ENCODE measurements around the gene TMEM141.

TMEM141 gene

DNA sequence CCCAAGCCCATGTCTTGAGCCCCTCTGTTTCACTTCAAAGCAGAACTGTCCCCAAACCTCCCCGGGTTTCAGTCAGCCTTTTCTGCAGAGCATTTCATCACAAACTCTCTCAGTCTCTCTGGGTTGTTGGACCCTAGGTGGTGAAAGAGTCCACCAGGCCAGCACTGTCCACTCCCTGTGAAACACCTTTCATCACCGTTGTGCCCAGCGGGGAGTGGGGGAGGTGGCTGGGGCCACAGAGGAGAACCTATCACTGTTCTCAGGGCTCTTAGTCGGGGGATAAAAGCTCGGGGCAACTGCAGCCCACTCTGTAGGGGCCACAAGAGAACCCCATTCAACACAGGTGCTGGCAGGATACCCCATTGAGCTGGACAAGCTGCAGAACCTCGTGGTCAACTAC is 11.2 kb downstream of the TMEM141 start:
- TF ChIP-seq, protein P1, sequence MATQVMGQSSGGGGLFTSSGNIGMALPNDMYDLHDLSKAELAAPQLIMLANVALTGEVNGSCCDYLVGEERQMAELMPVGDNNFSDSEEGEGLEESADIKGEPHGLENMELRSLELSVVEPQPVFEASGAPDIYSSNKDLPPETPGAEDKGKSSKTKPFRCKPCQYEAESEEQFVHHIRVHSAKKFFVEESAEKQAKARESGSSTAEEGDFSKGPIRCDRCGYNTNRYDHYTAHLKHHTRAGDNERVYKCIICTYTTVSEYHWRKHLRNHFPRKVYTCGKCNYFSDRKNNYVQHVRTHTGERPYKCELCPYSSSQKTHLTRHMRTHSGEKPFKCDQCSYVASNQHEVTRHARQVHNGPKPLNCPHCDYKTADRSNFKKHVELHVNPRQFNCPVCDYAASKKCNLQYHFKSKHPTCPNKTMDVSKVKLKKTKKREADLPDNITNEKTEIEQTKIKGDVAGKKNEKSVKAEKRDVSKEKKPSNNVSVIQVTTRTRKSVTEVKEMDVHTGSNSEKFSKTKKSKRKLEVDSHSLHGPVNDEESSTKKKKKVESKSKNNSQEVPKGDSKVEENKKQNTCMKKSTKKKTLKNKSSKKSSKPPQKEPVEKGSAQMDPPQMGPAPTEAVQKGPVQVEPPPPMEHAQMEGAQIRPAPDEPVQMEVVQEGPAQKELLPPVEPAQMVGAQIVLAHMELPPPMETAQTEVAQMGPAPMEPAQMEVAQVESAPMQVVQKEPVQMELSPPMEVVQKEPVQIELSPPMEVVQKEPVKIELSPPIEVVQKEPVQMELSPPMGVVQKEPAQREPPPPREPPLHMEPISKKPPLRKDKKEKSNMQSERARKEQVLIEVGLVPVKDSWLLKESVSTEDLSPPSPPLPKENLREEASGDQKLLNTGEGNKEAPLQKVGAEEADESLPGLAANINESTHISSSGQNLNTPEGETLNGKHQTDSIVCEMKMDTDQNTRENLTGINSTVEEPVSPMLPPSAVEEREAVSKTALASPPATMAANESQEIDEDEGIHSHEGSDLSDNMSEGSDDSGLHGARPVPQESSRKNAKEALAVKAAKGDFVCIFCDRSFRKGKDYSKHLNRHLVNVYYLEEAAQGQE (IDR thresholded peaks at IDR 0.05; ENCODE audit: insufficient read depth in 1 of 2, low read depth in 2 of 2, low read length in 2 of 2) = no peak
- TF ChIP-seq TAF1 (IDR thresholded peaks at IDR 0.05; ENCODE audit: borderline replicate concordance, insufficient read depth, low read length) (no peak), SIN3A (IDR thresholded peaks at IDR 0.05; ENCODE audit: borderline replicate concordance, insufficient read depth, low read length) (no peak), POLR2AphosphoS5 (IDR thresholded peaks at IDR 0.05; ENCODE audit: low read depth, low read length) (no peak), FOXP2 (optimal IDR thresholded peaks at IDR 0.05; ENCODE audit: borderline replicate concordance, extremely low read depth, extremely low read length, insufficient read depth) (no peak)

DNA sequence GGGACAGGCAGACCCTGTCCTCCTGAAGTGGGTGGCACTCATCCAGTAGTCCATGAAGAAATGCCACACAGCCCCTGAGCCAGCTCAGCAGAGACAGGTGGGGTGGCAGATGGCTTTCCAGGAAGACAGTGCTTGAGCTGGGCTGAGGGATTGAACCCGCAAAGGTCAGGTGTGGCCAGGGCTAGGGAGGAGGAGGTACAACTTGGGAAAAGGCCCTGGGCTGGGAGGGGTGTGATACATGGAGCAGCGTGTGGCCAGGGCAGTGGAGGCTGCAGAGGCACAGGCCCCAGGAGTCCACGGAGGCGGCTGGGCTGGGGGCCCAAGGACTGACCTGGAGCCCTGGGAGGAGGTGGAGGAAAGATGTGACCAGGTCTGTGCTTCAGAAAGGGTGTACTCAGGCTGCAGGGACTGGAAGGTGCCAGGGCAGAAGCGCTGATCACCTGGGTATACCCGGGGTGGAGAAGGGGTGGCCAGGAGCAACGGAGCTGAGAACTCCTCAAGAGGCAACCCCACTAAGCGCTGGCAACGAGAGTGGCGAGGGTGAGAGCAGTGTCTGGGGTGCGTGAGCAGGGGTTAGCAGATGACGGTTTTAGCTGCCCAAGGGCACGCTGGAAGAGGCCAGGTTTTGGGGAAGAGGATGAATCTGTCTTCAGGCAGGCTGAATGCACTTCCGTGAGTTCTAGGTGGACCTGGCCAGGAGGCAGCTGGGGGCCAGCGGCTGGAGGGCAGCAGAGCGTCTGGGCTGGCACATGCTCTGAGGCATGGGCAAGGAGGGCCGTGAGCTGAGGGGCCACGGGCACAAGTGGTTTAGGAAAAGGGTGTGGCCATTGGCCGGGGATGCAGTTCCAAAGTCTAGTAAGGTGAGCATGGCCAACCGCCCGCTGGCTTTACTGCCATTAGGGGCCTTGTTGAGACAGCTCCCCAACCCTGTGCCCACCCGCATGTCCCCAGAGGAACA is 12.7 kb downstream of the TMEM141 start:
- TF ChIP-seq FOXP2 (optimal IDR thresholded peaks at IDR 0.05; ENCODE audit: borderline replicate concordance, extremely low read depth, extremely low read length, insufficient read depth) = no peak
- no peak for TF ChIP-seq POLR2AphosphoS5 (IDR thresholded peaks at IDR 0.05; ENCODE audit: low read depth, low read length)
- TF ChIP-seq TAF1 (IDR thresholded peaks at IDR 0.05; ENCODE audit: borderline replicate concordance, insufficient read depth, low read length) = no peak
- TF ChIP-seq, protein P1 (IDR thresholded peaks at IDR 0.05; ENCODE audit: insufficient read depth in 1 of 2, low read depth in 2 of 2, low read length in 2 of 2) = no peak
- no peak for TF ChIP-seq SIN3A (IDR thresholded peaks at IDR 0.05; ENCODE audit: borderline replicate concordance, insufficient read depth, low read length)

DNA sequence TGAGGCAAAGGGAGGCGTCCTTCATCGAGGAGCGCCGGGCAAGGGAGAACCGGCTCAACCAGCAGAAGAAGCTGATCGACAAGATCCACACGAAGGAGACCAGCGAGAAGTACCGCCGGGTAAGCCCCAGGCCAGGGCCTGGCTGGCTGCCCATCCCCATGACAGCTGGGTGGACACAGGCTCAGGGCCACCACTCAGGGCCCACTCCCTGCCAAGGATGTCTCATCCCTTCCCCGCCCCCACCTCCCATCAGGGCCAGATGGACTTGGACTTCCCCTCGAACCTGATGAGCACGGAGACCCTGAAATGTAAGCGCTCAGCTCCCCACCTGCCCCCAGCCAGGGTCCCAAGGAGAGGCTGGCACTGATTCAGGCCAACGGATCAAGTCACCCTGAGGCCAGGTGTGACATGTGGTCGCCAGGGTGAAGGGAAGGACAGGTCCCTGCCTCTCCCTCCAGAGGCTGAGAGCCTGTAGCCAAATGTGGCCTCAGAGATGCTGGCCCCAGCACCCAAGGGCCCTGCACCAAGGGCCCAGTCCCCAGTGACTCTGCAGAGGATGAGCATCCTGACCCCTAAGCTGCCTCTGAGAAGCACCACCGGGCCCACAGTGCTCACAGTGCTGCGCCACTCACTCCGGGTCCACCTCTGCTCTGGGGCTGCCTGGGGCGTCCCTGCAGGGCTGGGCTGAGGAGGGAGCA is 13.5 kb downstream of the TMEM141 start:
- TF ChIP-seq POLR2AphosphoS5 (IDR thresholded peaks at IDR 0.05; ENCODE audit: low read depth, low read length) (no peak), TAF1 (IDR thresholded peaks at IDR 0.05; ENCODE audit: borderline replicate concordance, insufficient read depth, low read length) (no peak), FOXP2 (optimal IDR thresholded peaks at IDR 0.05; ENCODE audit: borderline replicate concordance, extremely low read depth, extremely low read length, insufficient read depth) (no peak), SIN3A (IDR thresholded peaks at IDR 0.05; ENCODE audit: borderline replicate concordance, insufficient read depth, low read length) (no peak)
- TF ChIP-seq, protein P1 (IDR thresholded peaks at IDR 0.05; ENCODE audit: insufficient read depth in 1 of 2, low read depth in 2 of 2, low read length in 2 of 2) = no peak

DNA sequence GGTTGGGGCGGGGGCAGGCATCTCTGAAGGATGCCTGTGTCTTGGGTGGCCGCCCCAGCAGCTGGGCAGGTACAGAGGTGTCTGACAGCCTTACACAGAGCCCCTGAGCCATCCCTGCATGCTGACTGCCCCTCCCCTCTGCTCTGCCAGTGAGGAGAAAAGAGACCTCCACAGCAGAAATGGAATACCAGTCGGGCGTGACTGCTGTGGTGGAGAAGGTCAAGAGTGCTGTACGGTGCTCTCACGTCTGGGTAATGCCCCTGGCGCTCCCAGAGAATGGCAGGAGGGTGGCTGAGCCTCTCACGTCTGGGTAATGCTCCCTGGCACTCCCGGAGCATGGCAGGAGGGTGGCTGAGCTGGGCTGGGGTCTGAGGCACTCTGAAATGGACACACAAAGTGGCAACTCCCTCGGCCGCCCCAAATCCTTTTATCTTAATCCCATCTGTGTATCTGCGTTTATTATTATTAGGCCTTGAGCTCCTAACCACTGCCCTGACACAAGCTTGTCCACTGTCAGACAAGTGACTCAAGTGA is 14.1 kb downstream of the TMEM141 start:
- TF ChIP-seq FOXP2 (optimal IDR thresholded peaks at IDR 0.05; ENCODE audit: borderline replicate concordance, extremely low read depth, extremely low read length, insufficient read depth) (no peak), TAF1 (IDR thresholded peaks at IDR 0.05; ENCODE audit: borderline replicate concordance, insufficient read depth, low read length) (no peak), SIN3A (IDR thresholded peaks at IDR 0.05; ENCODE audit: borderline replicate concordance, insufficient read depth, low read length) (no peak), POLR2AphosphoS5 (IDR thresholded peaks at IDR 0.05; ENCODE audit: low read depth, low read length) (no peak)
- TF ChIP-seq, protein P1 (IDR thresholded peaks at IDR 0.05; ENCODE audit: insufficient read depth in 1 of 2, low read depth in 2 of 2, low read length in 2 of 2) = no peak

All from PFSK-1 (cell line).